Measurements from ENCODE around the gene GNG11. TPM values are rescaled to one million over a fixed set of nuclear protein-coding genes. Genes with fewer than 3 reads are reported as not detected.

GNG11 gene
- total RNA-seq, 1 donor = 7.6 TPM

DNA sequence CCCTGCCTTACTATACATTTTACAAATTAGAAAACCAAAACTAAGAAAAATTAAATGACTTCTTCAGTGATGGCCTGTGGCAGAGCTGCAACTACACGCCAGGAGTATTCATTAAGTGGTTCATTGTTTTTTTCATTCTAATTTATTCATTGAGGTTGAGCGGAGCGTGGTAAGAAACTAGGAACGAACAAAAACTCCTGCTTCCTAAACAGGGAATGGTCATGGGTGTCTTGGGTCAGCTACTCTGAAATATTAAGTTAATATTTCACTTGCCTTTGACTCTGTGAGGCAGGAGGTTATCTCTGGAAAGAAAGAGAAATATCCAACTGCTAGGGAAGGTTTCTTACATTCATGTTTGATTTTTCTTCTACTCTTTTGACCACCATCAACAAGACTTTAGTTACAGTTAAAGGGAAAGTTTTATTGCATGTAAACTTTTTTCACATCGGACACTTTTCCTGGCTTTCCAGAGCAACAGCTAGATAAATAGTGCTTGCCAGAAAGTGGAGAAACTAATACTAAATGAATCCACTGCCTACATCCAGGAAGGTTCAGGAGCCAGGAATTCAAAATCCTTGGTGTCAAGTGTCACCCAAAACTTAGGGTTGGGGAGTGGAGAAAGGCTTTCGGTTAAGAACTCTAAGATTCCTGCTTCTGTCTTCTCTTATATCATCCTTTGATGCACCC, 896 bp upstream of the GNG11 start:
- Histone ChIP-seq H3K79me2 (ENCODE audit: insufficient read depth, low read length) (peaks cover 44% of the 10 kb centered on the region), H3K27me3 (ENCODE audit: insufficient read depth, low read length) (no peaks in the 10 kb centered on the region), H3K4me3 (ENCODE audit: insufficient read depth, low read length) (peak overlapping the region; percentile 83), H3K4me1 (ENCODE audit: insufficient read depth, low read length) (peaks cover 21% of the 10 kb centered on the region), H2AFZ (ENCODE audit: low read length) (peak overlapping the region; percentile 97), H3K9me3 (ENCODE audit: low read depth, low read length) (no peaks in the 10 kb centered on the region), H3K36me3 (ENCODE audit: insufficient read depth, low read length) (no peaks in the 10 kb centered on the region), H3K4me2 (ENCODE audit: insufficient read depth, low read length) (peak overlapping the region; percentile 91), H4K20me1 (ENCODE audit: insufficient read depth, low read length) (no peaks in the 10 kb centered on the region), H3K27ac (ENCODE audit: low read depth, low read length) (peak overlapping the region; percentile 91)
- TF ChIP-seq CTCF (IDR thresholded peaks at IDR 0.05; ENCODE audit: extremely low read depth, low read depth, low read length) = no peak
- DNase-seq (ENCODE audit: insufficient read length, low spot score, missing footprints) = no peak

GRCh38 chr7:93921186-93921585, 349 bp upstream of the GNG11 start:
- H3K9me3 ChIP-seq (ENCODE audit: low read depth, low read length) = no peaks in the 10 kb centered on the region
- peak overlapping the region; percentile 97 for H2AFZ ChIP-seq (ENCODE audit: low read length)
- H3K4me2 ChIP-seq (ENCODE audit: insufficient read depth, low read length) = peak overlapping the region; percentile 91
- H3K4me1 ChIP-seq (ENCODE audit: insufficient read depth, low read length) = peaks cover 21% of the 10 kb centered on the region
- no peaks in the 10 kb centered on the region for H3K27me3 ChIP-seq (ENCODE audit: insufficient read depth, low read length)
- no peak for TF ChIP-seq CTCF (IDR thresholded peaks at IDR 0.05; ENCODE audit: extremely low read depth, low read depth, low read length)
- peaks cover under 1% of the 10 kb centered on the region for H3K36me3 ChIP-seq (ENCODE audit: insufficient read depth, low read length)
- H3K27ac ChIP-seq (ENCODE audit: low read depth, low read length) = peak overlapping the region; percentile 91
- H3K79me2 ChIP-seq (ENCODE audit: insufficient read depth, low read length) = peaks cover 44% of the 10 kb centered on the region
- H3K4me3 ChIP-seq (ENCODE audit: insufficient read depth, low read length) = peak overlapping the region; percentile 83
- H4K20me1 ChIP-seq (ENCODE audit: insufficient read depth, low read length) = no peaks in the 10 kb centered on the region
- DNase-seq (ENCODE audit: insufficient read length, low spot score, missing footprints) = no peak

DNA sequence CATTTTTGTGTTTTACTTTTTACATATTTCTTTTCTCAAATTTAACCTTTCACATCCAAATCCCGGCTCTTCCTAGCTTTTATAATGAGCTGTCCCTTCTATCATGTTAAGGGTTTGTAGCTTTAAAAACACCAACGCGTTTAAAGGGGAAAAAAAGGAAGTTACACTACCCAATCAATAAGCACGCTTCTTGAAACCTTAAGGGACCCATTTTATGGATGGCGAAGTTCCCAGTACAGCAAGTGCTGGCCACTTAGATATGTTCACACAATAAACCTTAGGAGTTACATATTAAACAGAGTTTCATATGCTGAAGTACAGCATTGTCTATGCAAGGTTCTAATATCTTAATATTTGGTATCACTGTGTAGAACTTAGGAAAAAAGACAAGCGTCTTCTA, 1.8 kb downstream of the GNG11 start:
- H3K79me2 ChIP-seq (ENCODE audit: insufficient read depth, low read length) = peaks cover 44% of the 10 kb centered on the region
- H3K9me3 ChIP-seq (ENCODE audit: low read depth, low read length) = no peaks in the 10 kb centered on the region
- H3K4me2 ChIP-seq (ENCODE audit: insufficient read depth, low read length) = peak overlapping the region; percentile 91
- TF ChIP-seq CTCF (IDR thresholded peaks at IDR 0.05; ENCODE audit: extremely low read depth, low read depth, low read length) = no peak
- no peaks in the 10 kb centered on the region for H3K27me3 ChIP-seq (ENCODE audit: insufficient read depth, low read length)
- no peaks in the 10 kb centered on the region for H4K20me1 ChIP-seq (ENCODE audit: insufficient read depth, low read length)
- H3K4me1 ChIP-seq (ENCODE audit: insufficient read depth, low read length) = peaks cover 21% of the 10 kb centered on the region
- H3K4me3 ChIP-seq (ENCODE audit: insufficient read depth, low read length) = peak overlapping the region; percentile 83
- peak overlapping the region; percentile 91 for H3K27ac ChIP-seq (ENCODE audit: low read depth, low read length)
- H3K36me3 ChIP-seq (ENCODE audit: insufficient read depth, low read length) = peaks cover 11% of the 10 kb centered on the region
- peak overlapping the region; percentile 33 for H2AFZ ChIP-seq (ENCODE audit: low read length)
- no peak for DNase-seq (ENCODE audit: insufficient read length, low spot score, missing footprints)

DNA sequence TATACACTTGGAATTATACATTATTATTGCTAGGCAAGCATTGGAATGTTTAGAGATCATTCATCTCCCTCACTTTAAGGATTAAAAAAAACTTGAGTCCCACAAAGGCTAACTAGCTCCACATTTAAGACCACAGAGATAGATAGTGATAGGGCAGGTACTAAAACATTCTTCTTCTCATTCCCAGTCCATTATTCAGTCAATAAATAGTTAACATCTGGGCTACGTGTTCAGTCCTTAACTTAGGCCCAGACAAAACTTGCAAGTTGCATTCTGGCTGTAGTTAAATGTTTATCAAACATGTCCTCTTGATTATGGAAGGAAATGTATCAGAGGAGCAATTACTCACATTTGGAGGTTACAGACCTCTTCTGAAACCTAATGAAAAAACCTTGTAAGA, 2.4 kb downstream of the GNG11 start:
- DNase-seq (ENCODE audit: insufficient read length, low spot score, missing footprints) = no peak
- Histone ChIP-seq H3K27ac (ENCODE audit: low read depth, low read length) (peak overlapping the region; percentile 91), H2AFZ (ENCODE audit: low read length) (no peak overlapping the region)

More for the DNA sequence above, 2.4 kb downstream of the GNG11 start:
- H4K20me1 ChIP-seq (ENCODE audit: insufficient read depth, low read length) = no peaks in the 10 kb centered on the region
- H3K4me1 ChIP-seq (ENCODE audit: insufficient read depth, low read length) = peaks cover 21% of the 10 kb centered on the region
- no peaks in the 10 kb centered on the region for H3K9me3 ChIP-seq (ENCODE audit: low read depth, low read length)
- H3K4me2 ChIP-seq (ENCODE audit: insufficient read depth, low read length) = peak overlapping the region; percentile 91
- H3K27me3 ChIP-seq (ENCODE audit: insufficient read depth, low read length) = no peaks in the 10 kb centered on the region
- H3K36me3 ChIP-seq (ENCODE audit: insufficient read depth, low read length) = peaks cover 11% of the 10 kb centered on the region
- H3K4me3 ChIP-seq (ENCODE audit: insufficient read depth, low read length) = peak overlapping the region; percentile 83
- no peak for TF ChIP-seq CTCF (IDR thresholded peaks at IDR 0.05; ENCODE audit: extremely low read depth, low read depth, low read length)
- peaks cover 44% of the 10 kb centered on the region for H3K79me2 ChIP-seq (ENCODE audit: insufficient read depth, low read length)
